ENCODE data around the gene MLNR.

MLNR gene, protein sequence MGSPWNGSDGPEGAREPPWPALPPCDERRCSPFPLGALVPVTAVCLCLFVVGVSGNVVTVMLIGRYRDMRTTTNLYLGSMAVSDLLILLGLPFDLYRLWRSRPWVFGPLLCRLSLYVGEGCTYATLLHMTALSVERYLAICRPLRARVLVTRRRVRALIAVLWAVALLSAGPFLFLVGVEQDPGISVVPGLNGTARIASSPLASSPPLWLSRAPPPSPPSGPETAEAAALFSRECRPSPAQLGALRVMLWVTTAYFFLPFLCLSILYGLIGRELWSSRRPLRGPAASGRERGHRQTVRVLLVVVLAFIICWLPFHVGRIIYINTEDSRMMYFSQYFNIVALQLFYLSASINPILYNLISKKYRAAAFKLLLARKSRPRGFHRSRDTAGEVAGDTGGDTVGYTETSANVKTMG

DNA sequence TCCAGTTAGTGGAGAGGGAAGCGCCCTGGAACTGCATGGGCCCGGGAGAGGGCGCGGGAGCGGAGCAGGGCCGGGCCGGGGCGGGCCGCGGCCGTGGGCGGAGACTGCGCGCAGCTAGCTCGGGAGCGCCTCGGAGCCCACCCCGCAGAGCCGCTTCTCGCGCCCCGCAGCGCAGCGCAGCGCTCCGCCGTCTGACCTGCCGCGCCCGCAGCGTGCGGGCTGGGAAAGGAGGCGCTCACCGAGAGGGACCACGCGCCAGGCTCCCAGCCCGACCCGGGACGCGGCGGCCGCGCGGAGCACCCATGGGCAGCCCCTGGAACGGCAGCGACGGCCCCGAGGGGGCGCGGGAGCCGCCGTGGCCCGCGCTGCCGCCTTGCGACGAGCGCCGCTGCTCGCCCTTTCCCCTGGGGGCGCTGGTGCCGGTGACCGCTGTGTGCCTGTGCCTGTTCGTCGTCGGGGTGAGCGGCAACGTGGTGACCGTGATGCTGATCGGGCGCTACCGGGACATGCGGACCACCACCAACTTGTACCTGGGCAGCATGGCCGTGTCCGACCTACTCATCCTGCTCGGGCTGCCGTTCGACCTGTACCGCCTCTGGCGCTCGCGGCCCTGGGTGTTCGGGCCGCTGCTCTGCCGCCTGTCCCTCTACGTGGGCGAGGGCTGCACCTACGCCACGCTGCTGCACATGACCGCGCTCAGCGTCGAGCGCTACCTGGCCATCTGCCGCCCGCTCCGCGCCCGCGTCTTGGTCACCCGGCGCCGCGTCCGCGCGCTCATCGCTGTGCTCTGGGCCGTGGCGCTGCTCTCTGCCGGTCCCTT, at the start of gene MLNR:
Gene MLNR (plus strand): TSS at position 303 of the 820 bp plus-strand sequence. CDS start 0 bp downstream, at position 303.
- peak; percentile 90 for DNase-seq

DNA sequence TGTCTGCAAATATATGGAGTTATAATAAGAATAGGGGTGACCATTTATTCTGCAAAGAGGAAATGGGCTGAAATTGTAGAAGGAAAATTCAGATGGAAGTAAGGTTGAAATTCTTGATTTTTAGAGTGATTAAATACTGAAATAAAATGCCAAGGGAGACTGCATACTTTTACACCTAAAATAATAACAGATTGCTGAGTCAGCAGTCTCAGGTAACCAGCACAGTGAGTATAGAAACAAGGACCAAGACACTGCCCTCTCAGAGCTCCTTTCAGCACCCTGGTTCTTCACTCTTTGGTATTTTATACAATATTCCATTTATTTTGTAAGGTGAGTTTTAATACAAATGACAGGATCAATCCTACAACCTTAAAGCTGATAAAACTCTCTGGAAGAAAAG, 48.8 kb upstream of the MLNR start:
- no peak for DNase-seq

DNA sequence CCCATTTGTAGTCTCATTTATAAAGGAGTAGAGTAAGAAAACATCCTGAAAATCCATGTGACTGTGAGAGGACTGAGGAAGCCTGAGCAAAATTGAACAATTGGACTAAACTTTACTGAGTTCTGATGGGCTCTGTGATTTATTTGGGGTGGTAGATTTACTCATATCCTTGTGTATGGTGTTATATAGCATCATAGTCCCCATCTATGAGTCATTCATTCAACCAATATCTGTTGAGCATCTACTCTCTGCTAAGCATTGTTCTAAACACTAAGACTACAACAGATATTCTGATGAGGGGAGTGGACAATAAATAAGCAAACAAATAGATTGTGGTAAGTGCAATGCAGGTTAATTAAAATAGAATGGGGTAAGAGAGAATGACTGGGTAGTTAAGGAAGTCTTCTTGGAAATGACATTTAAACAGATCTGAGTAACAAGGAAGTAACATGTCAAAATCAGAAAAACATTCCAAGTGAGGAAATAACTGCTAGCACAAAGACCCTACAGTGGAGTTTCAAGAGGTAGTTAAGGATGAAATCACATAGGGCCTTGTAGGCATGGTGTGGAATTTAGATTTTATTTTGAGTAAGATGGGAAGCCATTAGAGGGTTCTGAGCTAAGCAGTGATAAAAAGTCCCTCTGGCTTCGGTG, 36.3 kb upstream of the MLNR start:
- no peak for DNase-seq

DNA sequence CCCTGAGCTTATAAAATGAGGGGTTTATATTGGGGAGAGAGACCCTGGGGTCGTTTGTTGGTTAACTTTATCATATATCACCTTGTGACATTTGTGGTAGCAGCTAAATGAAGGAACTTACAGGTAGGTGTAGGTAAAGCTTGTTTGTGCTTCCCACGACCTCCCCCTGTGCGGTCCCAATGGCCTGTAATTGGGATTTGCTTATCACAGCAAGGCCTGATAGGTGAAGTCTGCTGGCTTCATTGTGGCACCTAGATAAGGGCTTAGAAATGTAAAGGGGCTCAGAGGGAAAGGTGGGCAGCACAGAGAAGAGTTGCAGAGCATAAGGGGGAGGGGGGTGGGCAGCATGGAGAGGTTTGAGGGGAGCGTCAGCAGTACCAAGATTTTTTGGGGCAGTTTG, 35.5 kb upstream of the MLNR start:
- DNase-seq, result no peak

DNA sequence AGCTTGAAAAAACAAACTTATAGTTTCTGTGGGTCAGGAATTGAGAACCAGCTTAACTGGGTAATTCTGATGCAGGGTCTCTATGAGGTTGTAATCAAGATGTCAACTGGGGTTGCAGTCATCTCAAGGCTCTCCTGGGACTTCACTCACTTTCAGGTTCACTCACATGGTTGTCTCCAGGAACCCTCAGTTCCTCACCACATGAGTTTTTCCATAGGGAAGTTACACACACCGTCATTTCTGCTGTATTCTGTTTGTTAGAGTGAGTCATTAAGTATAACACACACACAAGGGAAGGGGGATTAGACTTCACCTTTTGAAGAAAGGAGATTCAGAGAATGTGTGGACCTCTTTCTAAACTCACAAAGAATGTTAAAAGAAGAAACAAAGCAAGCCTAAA, 34.9 kb upstream of the MLNR start:
- DNase-seq, result no peak

DNA sequence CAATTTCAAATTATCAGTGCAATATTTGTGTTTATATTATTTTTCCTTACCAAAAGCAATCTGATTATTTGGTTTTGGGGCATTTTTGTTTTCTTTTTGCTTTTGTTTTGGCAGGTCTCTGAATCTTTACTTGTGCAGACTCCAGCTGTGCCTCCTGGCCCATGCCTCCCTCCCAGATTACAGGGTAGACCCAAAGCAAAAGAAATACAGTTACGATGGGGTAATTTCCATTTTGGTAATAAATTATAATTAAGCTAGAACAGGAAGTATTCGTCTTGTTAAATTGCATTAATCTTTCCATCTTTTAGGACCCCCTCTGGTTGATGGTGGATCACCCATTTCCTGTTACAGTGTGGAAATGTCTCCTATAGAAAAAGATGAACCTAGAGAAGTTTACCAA, 29.2 kb upstream of the MLNR start:
- DNase-seq, result no peak

DNA sequence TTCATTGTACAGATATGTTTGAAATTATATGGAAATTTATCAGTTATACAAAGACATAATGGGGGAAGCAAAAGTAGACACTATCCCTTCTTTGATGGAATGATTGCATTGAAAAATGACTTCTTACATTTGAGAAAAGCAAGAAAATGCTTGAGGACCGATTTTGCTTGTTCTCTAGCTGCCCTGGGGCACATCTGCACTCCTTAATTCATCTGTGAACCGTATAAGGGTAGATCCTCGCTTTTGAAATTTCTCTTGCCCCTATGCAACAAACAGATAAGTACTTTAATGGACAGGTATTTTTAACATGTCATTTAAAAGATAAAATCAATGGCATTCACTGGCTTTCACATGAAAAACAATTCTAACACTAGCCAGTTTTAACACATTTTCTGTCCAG, 13.5 kb upstream of the MLNR start:
- DNase-seq, result no peak

DNA sequence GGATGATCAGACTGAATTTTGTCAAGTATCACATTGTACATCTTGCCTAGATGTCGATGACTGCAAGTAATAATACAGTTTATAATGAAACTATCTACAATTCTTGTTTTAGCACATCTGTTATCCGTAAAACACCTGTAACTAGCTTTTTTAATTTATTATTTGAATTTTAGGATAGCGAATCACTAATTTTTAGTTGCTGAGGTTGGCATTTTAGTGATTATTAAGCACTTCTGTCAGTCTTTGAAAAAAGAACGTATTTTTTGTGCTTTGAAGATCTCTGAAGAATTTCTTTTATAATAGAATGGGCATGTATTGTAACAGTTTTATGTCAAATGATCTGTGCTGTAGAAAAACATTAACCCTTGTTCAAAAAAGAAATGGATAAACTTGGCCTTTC, 11.5 kb upstream of the MLNR start:
- DNase-seq, result no peak

DNA sequence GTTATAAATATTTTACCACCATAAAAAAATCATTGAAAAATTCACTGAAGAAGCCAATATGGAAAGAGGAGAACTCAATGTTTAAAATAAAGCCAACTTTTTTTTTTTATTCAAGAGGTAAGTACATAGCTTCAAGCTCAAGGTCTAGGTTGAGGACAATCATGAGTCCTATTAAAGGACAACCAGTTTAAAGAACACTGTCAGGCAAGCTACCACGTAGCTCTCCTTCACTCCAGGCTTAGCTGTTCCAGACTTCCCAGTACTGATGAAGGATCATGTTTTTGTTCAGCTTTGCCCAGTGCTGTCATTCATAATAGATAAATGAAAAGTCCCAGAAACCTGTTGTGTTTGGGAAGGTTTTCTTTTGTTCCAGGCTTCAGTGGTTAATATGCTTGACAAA, 10.0 kb upstream of the MLNR start:
- no peak for DNase-seq

DNA sequence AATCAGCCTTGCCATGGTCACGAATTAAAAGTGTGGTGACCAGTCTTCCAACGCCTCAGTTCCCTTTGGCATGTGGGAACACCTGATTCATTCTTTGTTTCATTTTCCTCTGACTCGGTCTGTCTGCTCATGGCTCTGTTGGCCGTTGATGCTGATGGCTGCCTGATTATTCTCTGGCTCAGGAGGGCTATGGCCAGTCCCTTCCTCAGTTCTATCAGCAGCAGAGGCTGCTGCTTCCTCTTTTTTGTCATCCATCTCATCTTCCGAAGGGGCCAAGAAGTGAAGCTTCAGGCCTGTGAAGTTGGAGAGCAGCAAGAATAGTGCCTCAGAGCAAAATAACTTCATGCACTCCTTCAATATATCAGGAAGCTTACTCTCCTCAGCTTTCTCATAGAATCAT, 9.5 kb upstream of the MLNR start:
- no peak for DNase-seq

DNA sequence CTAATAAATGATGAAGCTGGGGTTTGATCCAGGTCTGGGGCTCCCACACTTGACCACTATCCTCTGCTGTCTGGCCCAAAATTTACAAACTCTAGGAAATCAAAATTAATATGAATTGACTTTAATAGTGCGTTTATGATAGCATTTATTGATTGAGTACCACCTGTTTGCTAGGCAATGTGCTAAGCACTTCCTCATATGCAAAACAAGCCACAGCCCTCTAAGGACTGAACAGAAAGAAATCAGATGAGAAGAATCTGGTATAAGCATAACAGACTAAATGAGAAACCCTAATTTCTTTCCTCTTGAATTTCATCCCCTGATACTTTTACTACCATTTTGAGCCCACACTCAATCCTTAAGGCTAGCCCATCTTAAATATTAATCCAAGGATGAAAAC, 6.6 kb upstream of the MLNR start:
- no peak for DNase-seq

DNA sequence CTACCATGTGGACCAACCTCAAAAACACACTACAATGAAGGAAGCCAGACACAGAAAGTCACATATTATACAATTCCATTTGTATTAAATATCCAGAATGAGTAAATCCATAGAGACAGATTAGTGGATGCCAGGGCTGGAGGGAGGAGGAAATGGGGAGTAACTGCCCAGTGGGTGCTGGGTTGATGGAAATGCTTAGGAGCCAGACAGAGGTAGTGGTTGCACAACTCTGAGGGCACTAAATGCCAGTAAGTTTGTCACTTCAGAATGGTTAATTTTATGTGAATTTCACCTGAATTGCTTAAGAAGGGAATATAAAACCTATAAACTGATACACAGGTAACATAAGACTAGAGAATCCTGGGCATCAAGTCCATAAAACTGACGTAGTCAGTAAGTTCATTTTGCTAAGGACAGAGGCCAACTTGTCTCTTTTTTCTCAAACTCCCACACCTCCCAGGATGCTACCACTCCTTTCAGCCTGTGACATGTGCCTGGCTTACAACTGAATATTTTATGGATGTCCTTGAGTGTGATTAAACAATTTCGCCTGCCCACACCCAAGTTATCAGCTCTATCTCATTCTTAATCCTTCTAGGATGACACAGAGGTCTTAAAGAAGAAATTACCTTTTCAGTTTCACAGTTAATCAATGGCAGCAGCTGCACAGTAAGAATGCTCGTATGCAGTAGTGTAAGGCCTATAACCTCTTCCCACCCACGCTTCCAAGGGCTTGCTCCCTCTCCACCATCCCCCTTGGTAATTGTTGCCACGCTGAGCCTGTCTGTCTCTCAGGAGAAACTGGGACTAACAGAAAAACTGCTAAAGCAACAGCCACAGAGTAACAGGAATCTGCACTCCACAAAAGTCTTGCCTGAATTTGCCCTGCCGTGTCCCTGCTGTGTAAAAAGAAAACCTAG, 5.9 kb upstream of the MLNR start:
- no peak for DNase-seq

DNA sequence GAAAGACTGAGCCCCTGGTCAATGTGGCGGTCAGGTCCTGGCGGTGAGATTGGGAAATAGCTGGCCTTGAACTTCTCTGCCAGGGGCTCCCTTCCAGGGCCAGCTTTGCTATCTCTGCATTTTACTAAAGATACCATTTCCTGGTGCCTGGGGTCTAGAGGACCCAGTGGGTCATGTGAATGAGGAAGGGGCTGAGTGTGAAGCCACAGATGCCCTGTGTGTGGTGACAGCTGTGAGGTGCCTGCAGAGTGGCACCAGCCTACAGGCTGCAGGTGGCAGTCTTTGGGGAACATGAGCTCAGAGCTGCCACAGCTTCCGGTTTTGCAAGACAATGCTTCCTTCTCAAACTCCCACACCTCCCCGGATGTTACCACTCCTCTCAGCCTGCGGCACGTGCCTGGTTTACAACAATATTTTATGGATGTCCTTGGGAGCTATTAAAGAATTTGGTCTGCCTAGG, 5.2 kb upstream of the MLNR start:
- DNase-seq, result no peak

DNA sequence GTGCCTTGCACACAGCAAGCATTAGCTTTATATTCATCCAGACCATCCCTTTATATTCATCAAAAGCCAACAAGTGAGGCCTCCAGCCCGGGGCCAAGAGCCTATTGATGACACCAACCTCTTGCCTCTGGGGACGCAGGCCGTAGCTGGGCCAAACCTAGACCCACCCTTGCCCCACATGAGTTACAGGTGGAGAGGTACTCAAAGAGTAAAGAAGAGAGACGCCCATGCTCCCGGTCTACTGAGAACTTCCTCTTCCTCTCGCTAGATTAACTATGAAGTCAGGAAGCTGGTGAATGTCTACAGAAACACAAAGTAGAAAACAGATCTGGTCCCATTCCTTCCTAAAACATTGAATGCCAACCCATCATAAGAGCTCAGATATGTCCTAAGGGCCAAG, 3.8 kb upstream of the MLNR start:
- no peak for DNase-seq

DNA sequence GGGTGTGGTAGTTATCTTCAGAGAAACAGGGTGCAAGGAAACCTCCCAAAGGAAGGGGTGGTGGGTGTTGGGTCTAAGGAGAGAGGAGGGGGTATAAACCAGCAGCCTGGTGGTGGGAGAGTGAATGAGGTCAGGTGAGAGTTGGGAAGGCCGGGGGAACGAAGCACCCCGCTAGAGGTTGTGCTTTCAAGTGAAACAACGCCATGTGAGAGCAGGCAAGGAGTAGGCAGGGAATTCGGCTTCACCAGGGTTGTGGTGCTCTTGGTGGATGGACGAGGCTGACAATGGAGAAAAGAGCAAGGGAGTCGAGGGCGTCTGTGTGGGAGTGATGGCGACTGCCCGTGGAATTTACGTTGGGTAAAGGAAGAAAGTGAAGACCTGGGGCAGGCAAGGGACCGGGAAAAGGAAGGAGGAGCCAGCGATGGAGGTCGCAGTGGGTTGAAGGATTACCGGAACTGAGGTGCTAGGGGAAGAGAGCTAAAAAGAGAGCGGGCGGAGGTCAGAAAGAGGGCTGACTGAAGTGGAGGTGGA, 2.1 kb upstream of the MLNR start:
- DNase-seq, result no peak

DNA sequence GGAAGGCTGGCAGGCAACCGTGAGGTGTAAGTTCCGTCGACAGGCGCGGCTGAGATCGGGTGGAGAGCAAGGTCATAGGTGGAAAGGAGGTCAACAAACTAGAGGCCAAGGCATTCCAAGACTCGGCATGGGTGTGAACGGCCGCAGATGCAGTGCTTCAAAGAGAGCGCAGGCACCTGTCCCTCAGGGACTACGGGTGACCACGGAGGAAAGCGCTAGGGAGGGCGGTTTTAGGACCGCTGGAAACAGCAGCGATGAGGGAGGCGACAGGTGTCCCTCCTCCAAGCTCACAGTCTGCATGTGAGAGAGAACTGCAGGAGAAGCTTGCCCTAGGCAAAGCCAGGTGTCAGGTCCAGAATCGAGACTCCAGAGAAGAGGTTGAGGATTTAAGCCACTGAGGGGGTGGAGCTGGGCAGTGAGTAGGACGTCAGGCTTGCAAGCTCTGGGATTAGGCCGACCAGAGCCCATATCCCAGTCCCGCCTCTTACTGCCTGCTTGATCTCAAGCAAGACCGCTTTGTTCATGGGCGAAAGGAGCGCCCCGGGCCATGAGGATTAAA, 1.6 kb upstream of the MLNR start:
- DNase-seq, result peak; percentile 79

DNA sequence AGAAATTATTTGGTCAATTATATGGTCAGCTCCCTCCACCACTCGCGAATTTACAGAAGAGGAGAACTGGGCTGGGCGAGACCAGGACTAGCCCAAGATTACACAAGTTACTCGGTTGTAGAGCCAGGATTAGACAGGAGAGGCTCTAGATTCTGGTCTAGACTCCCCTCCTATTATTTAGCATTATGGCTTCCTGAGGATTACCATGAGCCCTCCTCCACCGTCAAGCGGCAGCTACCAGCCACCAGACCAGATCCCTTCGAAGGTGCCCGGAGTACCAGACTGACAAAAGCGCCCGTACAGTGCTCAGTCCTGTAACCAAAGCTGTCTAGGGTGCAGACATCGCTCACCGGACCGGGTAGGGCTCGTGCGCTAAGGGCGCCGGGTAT, 497 bp upstream of the MLNR start:
- peak; percentile 90 for DNase-seq

DNA sequence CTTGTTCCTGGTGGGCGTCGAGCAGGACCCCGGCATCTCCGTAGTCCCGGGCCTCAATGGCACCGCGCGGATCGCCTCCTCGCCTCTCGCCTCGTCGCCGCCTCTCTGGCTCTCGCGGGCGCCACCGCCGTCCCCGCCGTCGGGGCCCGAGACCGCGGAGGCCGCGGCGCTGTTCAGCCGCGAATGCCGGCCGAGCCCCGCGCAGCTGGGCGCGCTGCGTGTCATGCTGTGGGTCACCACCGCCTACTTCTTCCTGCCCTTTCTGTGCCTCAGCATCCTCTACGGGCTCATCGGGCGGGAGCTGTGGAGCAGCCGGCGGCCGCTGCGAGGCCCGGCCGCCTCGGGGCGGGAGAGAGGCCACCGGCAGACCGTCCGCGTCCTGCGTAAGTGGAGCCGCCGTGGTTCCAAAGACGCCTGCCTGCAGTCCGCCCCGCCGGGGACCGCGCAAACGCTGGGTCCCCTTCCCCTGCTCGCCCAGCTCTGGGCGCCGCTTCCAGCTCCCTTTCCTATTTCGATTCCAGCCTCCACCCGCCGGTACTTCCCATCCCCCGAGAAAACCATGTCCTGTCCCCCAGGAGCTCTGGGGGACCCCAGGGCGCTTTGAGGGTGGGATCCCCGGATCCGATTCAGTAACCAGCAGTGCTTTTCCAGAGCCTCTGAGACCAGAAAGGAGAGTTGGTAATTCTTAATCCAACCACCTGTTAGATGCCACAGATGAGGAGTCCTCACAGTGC, 885 bp downstream of the MLNR start:
- DNase-seq, result peak; percentile 63

DNA sequence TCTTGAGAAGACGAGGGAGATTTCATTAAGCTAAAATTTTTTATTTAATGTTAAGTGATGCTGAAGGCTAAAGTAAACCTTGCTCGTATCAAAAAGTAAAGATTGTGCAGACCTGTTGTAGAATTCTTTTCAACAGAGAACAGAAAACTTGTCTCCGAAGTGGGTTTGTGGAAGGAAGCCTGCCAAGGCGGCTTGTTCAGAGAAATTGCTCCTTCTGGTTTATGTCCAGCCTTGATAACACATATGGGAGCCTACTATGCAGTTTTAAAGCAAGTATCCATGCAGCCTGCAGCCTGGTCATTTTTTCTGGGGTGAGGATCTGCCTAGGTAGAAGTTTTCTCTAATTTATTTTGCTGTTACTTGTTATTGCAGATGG, 1.4 kb downstream of the MLNR start:
- no peak for DNase-seq

DNA sequence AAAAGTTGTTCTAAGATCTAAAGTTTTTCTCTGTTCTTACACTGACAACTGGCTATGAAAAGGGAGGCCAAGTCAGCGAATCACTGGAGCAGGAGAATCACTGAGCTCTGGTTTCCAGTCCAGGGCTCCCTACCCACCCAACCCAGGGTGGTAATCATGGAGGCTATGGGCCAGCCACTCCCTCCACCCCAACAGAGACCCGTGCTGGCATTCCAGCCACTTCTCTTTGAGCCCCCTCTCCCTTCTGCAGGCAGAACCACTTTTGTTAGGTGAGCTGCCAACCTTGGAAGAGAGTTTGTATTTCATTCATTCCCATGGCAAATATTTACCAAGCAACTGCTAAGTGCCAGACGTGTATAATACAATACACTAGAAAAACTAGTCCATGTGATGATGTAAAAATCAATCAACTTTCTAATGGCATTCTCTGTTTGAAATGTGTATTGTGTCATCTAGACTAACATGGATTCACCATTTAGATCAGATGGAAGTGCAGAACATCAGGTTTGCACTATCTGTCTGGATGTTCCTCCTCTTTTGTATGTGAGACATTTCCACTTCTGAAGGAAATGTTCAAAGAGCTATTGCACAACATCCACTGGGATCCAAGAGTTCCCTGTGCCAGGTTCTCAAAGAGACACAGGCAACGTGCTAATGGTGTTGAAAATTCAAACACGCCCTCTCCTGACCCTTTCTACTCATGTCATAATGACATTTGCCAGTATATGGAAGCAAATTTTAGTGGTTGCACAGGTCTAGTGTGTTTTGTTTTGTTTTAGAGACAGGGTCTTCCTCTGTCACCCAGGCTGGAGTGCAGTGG, 5.3 kb downstream of the MLNR start:
- DNase-seq, result no peak
